ENCODE measurements around the gene CD44.

CD44 gene

DNA sequence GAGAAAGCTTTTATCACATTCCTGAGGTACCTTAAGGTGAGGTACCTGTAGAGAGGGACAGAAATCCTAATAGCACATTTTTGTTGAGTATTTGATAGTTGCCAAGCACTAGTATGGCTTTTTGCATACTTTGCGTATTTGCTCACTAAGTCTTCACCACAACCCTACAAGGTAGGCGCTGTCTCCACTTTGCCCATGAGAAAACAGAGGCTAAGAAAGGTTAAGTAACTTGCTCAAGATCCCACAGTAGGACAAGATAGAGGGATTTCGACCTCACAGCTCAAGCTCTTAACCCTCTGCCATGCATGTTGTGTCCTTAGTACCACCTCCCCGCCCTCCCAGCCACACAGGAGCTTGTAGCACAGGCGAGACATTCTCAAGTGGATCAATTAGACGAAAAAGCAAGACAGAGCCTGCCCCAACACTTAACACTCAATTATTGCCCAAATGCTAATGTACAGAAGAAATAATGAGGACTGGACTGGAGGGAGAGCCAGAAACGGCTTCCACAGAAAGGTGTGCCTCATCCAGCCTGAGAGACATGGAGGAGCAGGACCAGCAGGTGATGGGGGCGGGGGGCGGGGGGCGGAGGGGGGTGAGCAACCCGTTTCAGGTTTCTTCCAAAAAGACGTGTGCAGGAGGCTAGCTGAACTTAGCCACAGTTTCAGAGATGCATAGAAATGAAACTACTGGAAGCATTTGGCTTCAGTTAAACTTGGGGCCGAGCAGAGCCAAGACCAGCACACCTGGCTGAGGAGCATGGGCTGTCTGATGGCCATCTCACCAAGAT lies 26.7 kb upstream of the CD44 start:
- no peak for DNase-seq

- DNase-seq = no peak
Observed at GRCh38 chr11:35112846-35113105, 26.2 kb upstream of the CD44 start.

- DNase-seq = no peak
Observed at GRCh38 chr11:35114906-35115687, 23.9 kb upstream of the CD44 start.

GRCh38 chr11:35115688-35116030 lies 23.3 kb upstream of the CD44 start:
- DNase-seq = no peak

DNA sequence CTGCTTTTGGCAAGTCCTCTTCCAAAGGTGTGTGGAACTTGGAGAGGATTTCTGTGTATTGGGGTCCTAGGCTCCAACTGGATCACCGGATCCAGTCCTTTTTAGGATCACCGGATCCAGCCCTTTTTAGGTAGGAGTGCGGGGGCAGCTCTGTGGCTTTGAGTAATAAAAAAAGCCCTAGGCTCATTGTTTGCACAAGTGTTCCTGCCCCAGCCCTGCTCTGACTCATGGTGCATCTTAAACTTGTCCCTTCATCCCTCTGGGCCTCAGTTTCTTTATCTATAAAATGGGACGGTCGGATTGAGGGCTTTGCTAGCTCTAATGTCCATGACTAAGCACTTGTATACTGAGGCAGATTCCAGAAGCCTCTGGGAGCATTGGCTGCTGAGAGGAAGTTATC lies 22.7 kb upstream of the CD44 start:
- DNase-seq = no peak

DNA sequence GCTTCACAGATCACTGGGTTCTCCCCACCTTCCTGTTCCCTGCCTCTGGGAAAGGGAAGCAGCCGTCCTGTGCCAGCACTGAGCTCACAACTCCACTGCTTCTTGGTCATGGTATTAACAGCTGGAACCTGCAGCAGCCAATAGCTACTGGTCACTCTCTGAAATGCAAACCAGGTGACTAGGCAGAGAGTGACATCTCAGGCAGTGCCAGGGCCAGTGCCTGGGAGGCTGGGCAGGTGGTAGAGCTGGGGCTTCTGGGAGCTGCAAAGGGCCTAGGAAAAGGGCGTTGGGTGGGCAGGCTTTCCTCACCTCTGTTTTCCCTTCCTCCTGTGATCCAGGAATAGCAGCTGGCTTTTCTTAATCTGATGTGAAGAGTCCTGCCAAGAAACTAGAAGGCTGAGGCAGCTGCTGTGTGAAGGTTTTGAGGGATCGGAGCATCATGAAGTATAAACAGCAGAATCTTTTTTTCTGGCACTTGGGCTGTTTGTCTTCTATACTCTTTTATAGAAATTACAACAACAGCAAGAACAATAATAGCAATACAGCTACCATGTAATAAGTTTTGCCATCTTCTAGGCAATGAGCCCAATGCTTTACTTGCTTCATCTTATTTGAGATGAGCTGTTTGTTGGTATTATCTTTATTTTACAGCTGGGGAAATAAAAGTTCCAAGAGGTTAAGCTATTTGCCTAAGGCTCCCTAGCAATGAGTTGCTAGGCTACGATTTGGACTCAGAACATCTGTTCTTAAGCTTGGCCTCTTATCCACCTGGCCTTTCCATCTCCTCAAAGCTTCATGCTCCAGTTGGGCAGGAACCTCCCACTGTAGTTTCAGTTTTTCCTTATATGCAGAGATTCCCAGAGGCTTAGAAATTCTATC lies 22.0 kb upstream of the CD44 start:
- no peak for DNase-seq

- no peak for DNase-seq
Observed at GRCh38 chr11:35118906-35119305, 20.1 kb upstream of the CD44 start.

- DNase-seq = no peak
Observed at GRCh38 chr11:35121326-35121865, 17.6 kb upstream of the CD44 start.

DNA sequence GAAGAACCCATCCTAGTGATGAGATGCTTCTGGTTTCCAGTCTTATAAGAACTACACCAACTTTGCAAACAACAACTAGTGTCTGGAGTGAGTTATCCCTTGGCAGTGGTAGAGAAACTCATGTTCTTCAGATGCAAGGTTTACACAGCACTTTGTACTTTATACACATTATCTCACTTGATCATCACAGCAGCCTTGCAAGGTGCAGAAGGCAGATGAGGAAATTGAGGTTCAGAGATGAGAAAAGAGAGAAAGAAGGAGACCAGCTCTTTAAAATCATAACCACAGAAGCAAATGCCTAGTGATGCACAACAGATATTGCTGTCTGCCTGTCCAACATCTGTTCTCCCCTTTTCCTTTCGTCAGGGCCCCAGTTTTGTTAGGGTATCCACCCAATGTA lies 16.7 kb upstream of the CD44 start:
- no peak for DNase-seq

GRCh38 chr11:35126000-35126878 lies 12.7 kb upstream of the CD44 start:
- no peak for DNase-seq

- no peak for DNase-seq
Observed at GRCh38 chr11:35126879-35127581, 11.9 kb upstream of the CD44 start.

GRCh38 chr11:35127619-35128018 lies 11.4 kb upstream of the CD44 start:
- no peak for DNase-seq

- no peak for DNase-seq
Observed at GRCh38 chr11:35131094-35131493, 7.9 kb upstream of the CD44 start.

DNA sequence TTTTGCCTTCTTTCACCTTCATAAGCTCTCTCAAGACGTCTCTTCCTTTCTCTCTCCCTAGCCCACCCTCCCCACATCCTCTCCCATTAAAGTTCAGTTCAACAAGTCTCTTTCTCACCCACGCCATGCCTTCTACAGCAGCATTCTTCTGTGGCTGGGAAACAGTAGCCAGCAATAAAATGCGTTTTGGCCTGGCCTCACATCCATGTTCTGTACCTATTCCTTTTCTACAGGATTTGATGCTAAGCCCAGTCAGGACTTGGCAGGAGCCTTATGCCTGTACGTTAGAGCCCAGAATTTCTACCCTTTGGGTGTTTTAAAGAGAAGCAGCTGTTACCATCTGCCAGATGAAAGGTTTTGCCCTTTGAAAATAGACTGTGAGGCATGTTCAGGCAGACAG lies 7.1 kb upstream of the CD44 start:
- DNase-seq = no peak

- DNase-seq = no peak
Observed at GRCh38 chr11:35133656-35134055, 5.3 kb upstream of the CD44 start.

DNA sequence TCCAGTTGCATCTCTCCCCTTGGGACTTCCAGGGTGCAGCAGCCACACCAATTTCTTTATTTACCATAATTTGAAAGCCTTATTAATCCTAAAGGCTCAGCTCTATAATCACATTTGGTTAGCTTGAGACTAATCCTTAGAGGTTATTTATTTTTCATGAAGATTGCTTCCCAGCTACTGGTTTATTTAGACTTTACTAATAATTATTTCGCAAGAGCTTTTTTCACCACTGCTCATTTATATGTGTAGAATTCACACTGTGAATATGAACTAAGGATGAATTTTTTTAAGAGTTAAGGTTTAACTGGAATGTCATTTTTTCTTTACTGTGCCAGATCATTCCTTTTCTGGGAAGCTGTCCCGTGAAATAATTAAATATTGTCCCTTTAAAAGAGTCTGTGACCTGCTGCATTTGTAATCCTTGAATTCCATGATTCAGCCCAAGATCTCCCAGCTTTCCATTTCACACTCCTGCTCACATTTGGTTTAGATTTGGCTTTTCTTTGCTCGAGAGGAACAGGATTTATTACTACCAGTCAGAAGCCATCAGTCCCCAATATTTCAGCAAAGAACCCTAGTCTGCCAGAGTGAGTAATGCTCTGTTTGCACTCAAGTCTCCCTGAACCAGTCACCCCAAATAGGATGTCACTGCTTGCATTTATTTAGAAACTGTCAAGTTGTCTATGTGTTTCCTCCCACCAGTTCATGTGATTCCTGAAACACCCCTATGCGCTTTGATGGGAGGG lies 4.4 kb upstream of the CD44 start:
- no peak for DNase-seq

DNA sequence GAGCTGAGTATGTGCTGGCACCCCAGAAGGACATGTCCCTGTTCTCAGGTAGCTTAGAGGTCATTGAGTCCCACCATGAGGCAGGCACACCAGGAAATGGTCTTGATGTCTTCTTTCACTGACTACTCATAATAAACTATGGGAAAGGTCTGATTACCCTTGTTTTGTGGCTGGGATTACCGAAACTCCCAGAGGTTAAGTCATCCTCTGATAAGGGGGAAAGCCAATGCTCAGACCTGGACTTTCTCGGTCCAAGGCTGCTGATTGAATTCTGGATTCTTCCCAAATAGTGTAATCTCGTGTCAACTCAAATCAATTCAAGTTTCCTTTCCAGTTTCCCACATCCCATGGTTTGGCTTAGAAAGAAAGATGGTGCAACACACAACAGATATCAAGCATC lies 3.7 kb upstream of the CD44 start:
- no peak for DNase-seq

- no peak for DNase-seq
Observed at GRCh38 chr11:35136311-35136710, 2.7 kb upstream of the CD44 start.

DNA sequence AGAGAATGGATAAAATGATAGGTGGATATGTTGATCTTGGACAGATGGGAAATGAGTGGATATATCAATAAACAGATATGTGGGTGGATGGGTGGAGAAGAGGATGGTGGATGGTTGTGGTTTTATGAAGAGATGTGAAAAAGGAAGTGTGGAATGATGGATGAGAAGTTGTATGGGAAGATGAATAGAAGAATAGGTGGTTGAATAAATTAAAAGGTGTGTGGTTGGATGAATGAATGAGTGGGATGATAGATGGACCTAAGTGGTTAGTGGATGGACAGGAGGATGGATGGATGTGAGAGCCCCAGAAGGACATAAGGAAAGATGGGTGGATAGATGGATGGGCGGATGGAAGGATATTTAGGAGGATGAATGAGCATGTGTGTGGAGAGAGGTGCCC lies 913 bp upstream of the CD44 start:
- DNase-seq = no peak

- DNase-seq = no peak
Observed at GRCh38 chr11:35138606-35138942, 397 bp upstream of the CD44 start.

DNA sequence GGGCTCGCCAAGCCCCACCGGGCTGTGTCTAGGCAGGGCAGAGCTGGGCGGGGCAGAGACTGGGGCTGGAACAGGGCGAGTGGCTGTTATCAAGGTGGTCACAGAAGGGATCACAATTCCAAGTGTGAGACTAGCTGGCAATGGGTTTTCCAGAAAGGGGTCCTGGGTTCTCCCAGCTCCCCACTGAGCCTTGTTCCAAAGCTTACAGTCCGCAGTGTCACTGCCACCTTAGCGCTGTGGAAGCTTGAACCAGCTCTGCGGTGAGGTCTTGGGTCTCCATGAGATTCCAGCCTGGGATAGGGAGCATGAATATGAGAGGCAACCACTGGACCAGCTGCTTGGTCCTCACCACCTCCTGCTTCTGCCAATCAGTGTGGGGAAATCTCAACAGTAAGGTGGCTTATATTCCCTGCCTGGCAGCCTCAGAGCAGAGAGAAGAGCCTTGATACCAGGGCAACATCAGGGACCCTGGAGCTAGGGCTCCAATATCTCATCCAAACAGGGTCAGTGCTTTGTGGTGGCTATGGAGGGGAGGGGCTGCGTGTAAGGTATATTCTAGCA lies 831 bp downstream of the CD44 start:
- no peak for DNase-seq
